ENCODE results near the gene ARL14EP.

GRCh38 chr11:30360741-30361140 lies 37.8 kb downstream of the ARL14EP start:
- TF ChIP-seq CTCF (IDR thresholded peaks at IDR 0.05) (no peak), EZH2phosphoT487 (IDR thresholded peaks at IDR 0.05) (no peak), EZH2 (IDR thresholded peaks at IDR 0.05) (no peak)

All from neural progenitor cell (in vitro differentiated cells).